ENCODE results near the gene NFYB. TPM values are rescaled to one million over a fixed set of nuclear protein-coding genes. Genes with fewer than 3 reads are reported as not detected.
"Not testable (repeated sequence)": the region's sequence is repeated elsewhere in the genome, so short reads cannot be mapped to it uniquely, and the experiment has no call there.

Gene NFYB
- total RNA-seq (2014; rRNA removed; shearing (Covaris generic)) = 25.8 and 27.2 TPM in 2 replicates

GRCh38 chr12:104137902-104138796, at the start of gene NFYB:
Gene NFYB (minus strand): TSS chr12:104138210. CDS start chr12:104135453, 2,757 bp downstream.
- peak; percentile 95 for DNase-seq (ENCODE audit: low spot score)

GRCh38 chr12:104187446-104188155, 49.6 kb upstream of the NFYB start:
- DNase-seq (ENCODE audit: low spot score) = no peak

DNA sequence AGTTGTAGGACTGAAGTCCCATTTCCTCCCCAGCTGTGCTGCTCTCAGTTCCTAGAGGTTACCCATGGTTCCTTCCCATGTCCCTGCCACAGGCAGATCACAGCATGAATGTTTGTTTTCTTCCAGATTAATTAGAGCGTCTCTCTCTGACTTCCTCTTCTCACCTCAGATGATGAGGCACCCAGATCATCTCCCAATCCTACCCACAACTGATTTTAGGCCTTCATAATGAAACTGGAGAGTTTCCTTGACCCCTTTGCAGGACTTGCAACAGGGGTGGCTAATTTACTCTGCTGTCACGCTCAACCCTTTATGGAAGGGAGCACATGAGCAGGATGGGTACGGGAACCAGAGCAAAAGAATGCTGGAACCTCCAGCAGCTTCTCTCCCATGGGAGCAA, 45.4 kb upstream of the NFYB start:
- DNase-seq (ENCODE audit: low spot score) = no peak

DNA sequence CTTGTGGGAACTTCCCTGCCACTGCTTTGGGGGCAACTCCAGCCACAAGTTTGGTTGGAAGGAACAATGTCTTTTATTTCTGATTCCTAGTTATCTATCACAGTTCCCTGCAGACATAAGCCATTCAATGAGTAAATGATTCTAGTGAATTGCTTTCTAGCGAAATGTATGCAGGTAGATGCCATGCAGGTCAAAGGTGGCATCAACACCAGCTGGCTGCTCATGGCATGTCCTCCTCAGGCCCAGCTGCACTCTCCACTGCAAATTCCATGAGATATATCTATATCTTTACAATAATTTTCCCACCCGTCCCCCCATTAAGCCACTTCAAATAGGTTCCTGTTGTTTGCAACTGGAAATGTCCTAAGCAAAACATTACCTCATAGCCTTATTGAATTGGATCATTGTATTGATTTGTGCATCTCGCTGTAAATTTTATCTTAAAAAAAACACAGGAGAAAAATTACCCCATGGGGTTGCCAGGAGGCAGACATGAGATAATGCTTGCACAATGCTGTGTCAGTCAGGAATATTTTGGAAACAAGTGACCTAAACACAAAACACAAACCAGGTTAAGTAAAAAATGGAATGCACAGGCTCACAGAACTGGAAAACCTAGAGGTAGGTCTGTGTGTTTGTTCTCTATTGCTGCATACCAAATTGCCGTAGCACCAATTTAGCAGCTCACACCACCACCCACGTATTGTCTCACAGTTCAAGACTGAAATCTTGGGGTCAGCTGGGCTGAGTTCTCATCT, 44.8 kb upstream of the NFYB start:
- DNase-seq (ENCODE audit: low spot score) = no peak

GRCh38 chr12:104182144-104182543, 44.1 kb upstream of the NFYB start:
- peak; percentile 46 for DNase-seq (ENCODE audit: low spot score)

DNA sequence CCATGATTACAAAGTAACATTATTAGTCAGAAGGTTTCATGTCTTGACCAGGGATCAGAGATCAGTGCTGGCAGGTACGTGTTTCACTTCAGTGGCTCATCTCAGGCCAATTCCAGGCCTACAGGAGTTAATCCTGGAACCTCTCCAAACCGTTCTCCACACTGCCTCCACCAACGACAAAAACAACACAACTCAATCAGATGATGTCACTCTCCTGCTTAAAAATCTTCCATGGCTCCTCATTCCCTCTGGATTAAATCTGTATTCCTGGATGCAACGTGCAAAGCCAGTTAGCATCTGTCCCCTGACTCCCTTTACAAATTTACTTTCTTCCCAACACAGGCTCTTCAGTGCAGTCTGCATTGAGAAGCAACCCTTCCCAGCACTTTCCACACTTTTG, 43.3 kb upstream of the NFYB start:
- peak; percentile 53 for DNase-seq (ENCODE audit: low spot score)

GRCh38 chr12:104180374-104180773, 42.4 kb upstream of the NFYB start:
- DNase-seq (ENCODE audit: low spot score) = no peak

GRCh38 chr12:104177663-104178501, 39.9 kb upstream of the NFYB start:
- peak; percentile 96 for DNase-seq (ENCODE audit: low spot score)

GRCh38 chr12:104177336-104177662, 39.3 kb upstream of the NFYB start:
- DNase-seq (ENCODE audit: low spot score) = no peak

DNA sequence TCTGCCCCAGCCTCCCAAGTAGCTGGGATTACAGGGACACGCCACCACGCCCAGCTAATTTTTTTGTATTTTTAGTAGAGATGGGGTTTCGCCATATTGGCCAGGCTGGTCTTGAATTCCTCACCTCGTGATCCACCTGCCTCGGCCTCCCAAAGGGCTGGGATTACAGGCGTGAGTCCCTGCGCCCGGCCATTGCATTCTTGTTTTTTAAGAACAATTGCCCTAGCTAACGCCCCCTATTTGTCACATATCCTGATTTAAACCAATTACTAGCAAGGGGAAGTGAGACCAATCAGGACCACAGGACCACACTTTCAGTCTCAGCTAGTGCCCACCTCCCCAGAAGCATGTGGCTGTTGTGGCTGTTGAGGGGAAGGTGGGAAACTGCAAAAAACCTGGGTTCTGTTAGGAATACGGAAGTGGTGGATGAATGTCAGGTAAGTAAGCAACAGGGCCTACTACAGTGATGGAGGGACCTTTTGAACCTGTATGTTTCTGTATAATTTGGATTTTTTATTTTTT, 37.8 kb upstream of the NFYB start:
- no peak for DNase-seq (ENCODE audit: low spot score)

GRCh38 chr12:104173804-104174203, 35.8 kb upstream of the NFYB start:
- DNase-seq (ENCODE audit: low spot score) = not testable (repeated sequence)

DNA sequence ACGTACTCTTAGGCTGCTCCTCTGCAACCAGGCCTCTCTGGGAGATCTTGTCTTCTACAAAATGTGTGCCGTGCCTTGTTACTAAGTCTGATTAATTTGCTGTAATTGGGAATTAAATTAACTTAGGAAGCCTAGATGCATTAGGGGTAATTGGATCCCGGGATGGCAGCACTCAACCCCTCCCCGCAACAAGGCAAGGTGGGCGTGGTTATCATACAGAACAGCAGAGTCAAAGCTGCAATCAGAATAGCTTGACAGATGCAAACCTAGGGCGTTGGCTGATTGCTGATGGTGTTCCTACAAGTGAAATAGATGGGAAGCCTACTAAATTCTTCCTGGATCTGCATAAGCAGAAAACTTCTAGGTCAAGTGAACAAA, 34.5 kb upstream of the NFYB start:
- no peak for DNase-seq (ENCODE audit: low spot score)

DNA sequence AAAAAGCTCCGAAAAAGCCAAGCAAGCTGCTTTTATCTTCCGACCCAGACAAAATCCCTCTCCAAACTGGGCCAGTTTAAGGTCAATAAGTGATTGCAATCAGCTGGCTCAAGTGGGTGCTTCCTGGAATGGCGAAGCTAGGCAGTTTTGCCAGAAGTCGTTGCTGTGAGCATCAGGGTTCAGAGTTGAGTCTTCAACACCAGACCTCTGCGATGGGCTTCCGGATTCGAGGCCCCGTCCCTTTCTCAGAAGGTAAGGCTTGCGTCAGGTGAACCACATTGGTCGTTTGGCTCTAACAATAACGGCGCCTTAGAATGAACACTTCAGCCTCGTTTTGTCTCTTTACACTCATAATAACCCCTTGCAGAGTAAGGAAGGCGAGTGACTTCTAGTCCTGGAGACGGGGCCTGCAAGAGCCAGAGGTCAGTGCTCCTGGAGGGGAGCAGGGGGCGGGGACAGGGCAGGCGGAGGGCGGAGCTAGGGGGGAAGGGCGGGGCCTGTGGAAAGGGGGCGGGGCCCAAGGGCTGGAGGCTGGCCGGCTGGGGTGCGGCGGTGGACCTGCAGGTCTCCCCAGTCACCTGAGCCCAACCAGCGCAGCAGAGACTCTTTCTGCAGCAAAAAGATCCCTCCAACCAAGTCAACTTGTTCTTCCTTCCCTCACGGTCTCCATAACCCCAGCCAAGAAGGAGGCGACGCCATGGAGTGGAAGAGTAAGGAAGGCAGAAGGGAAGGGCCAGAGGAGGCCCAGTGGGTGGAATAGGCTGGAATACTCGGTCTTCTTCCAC, 34.0 kb upstream of the NFYB start:
- DNase-seq (ENCODE audit: low spot score) = no peak

- DNase-seq (ENCODE audit: low spot score) = no peak
Observed at GRCh38 chr12:104168596-104168995, 30.6 kb upstream of the NFYB start.

- DNase-seq (ENCODE audit: low spot score) = no peak
Observed at GRCh38 chr12:104167519-104168458, 29.8 kb upstream of the NFYB start.

- no peak for DNase-seq (ENCODE audit: low spot score)
Observed at GRCh38 chr12:104166465-104166864, 28.5 kb upstream of the NFYB start.

- DNase-seq (ENCODE audit: low spot score) = no peak
Observed at GRCh38 chr12:104165801-104166200, 27.8 kb upstream of the NFYB start.

- DNase-seq (ENCODE audit: low spot score) = no peak
Observed at GRCh38 chr12:104164634-104165033, 26.6 kb upstream of the NFYB start.

- no peak for DNase-seq (ENCODE audit: low spot score)
Observed at GRCh38 chr12:104163631-104164030, 25.6 kb upstream of the NFYB start.

Data from H4 (cell line).